Measurements from ENCODE around the gene PCSK5. TPM values are rescaled to one million over a fixed set of nuclear protein-coding genes. Genes with fewer than 3 reads are reported as not detected.
A peak's percentile ranks its signal among the peaks of the same experiment; 100 is the strongest.

The PCSK5 gene
- polyA plus RNA-seq, 2 donors, result 4.2 to 6.1 TPM

DNA sequence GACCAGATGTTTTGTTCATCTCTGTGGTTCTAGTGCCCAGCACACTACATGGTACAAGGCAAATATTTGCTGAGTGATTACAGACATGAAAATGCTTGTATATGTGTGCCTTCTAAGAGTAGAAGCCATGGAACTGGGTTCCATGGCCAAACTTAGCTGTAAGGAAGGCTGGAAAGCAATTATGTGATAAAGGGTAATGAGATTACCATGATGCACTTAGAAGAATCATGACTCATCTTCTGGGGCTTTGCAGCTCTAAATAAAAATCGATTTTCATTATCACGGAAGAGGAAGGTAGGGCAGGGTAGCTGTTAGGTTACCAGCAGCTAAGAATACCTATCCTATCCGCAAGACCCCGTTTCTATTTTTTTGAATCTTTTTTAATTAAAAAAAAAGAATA lies 475.8 kb downstream of the PCSK5 start:
- Histone ChIP-seq H3K27ac (ENCODE audit: low read depth in 2 of 2, low read length in 1 of 2) (no peak overlapping the region), H3K27me3 (ENCODE audit: control insufficient read depth in 1 of 2, insufficient read depth in 2 of 2, low read length in 2 of 2) (peaks cover 0 to 3% of the 10 kb centered on the region in 2 donors), H3K4me3 (ENCODE audit: low read depth in 1 of 2, low read length in 2 of 2) (no peak overlapping the region), H3K4me1 (ENCODE audit: control insufficient read depth in 2 of 2, insufficient read depth in 2 of 2, low read length in 1 of 2) (peaks cover 0 to 2% of the 10 kb centered on the region in 2 donors), H3K36me3 (ENCODE audit: control insufficient read depth in 2 of 2, insufficient read depth in 2 of 2, low read length in 1 of 2) (no peaks in the 10 kb centered on the region), H3K9me3 (ENCODE audit: control insufficient read depth in 2 of 2, insufficient read depth in 1 of 2, low read depth in 1 of 2, low read length in 1 of 2) (no peaks in the 10 kb centered on the region)
- WGBS, 2 donors, result 76 to 78% methylated on average over 4 of the region's 4 CpGs

DNA sequence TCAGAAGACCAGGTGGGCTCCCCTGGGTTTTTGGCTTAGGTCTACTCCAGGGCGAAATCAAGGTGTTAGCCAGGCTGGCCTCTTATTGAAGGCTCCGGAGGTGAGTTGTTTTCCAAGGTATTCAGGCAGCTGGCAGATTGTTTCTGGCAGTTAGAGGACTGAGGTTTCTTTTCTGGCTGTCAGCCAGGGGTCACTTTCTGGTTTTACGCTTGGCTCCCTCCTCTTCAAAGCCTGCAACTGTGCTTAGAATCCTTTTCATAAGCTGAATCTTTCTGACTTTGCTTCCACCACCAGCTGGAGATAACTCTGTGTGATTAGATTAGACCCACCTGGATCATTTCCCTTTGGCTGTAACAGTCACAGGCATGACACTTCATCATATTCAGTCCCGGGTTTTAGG lies 479.1 kb downstream of the PCSK5 start:
- Histone ChIP-seq H3K27me3 (ENCODE audit: control insufficient read depth in 1 of 2, insufficient read depth in 2 of 2, low read length in 2 of 2) (no peaks in the 10 kb centered on the region), H3K4me3 (ENCODE audit: low read depth in 1 of 2, low read length in 2 of 2) (no peak overlapping the region), H3K9me3 (ENCODE audit: control insufficient read depth in 2 of 2, insufficient read depth in 1 of 2, low read depth in 1 of 2, low read length in 1 of 2) (no peaks in the 10 kb centered on the region), H3K4me1 (ENCODE audit: control insufficient read depth in 2 of 2, insufficient read depth in 2 of 2, low read length in 1 of 2) (peaks cover 0 to 2% of the 10 kb centered on the region in 2 donors), H3K36me3 (ENCODE audit: control insufficient read depth in 2 of 2, insufficient read depth in 2 of 2, low read length in 1 of 2) (no peaks in the 10 kb centered on the region), H3K27ac (ENCODE audit: low read depth in 2 of 2, low read length in 1 of 2) (no peak overlapping the region)
- WGBS, 2 donors, result 44 to 55% methylated on average over 4 of the region's 4 CpGs

DNA sequence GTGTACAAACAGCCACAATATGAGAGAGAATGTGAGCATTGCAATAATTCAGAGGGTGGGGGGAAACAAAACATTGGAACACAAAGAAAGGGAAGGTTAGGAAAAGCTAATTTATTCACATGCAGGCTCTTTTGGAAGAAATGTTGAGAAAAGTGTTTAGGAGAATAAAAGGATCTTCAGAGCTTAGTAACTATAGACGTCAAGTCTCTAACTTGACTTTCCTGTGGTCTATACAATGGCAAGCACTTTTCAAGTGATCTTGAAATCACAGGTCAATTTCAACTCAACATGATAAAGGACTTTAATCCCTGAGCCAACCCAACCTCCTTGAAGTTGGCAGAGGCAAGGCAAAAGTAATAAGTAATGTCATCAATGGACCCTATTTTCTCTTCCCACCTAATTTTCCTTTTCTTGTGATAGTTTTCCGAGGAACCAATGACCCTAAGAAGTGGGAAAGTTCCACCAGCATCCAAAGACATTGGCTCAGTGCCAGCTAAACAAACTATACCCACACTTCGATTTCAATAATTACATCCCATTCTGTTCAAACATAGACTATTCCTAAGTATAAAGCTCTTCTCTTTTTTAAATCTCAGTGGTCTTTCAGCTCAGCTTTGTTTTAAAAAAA lies 480.0 kb downstream of the PCSK5 start:
- no peaks in the 10 kb centered on the region for H3K36me3 ChIP-seq (ENCODE audit: control insufficient read depth in 2 of 2, insufficient read depth in 2 of 2, low read length in 1 of 2)
- no peaks in the 10 kb centered on the region for H3K9me3 ChIP-seq (ENCODE audit: control insufficient read depth in 2 of 2, insufficient read depth in 1 of 2, low read depth in 1 of 2, low read length in 1 of 2)
- peaks cover 2% of the 10 kb centered on the region in 2 donors for H3K4me1 ChIP-seq (ENCODE audit: control insufficient read depth in 2 of 2, insufficient read depth in 2 of 2, low read length in 1 of 2)
- H3K4me3 ChIP-seq (ENCODE audit: low read depth in 1 of 2, low read length in 2 of 2), result no peak overlapping the region
- H3K27ac ChIP-seq (ENCODE audit: low read depth in 2 of 2, low read length in 1 of 2), result no peak overlapping the region
- 70 to 81% methylated on average over 3 of the region's 3 CpGs for WGBS, 2 donors
- H3K27me3 ChIP-seq (ENCODE audit: control insufficient read depth in 1 of 2, insufficient read depth in 2 of 2, low read length in 2 of 2), result no peaks in the 10 kb centered on the region

DNA sequence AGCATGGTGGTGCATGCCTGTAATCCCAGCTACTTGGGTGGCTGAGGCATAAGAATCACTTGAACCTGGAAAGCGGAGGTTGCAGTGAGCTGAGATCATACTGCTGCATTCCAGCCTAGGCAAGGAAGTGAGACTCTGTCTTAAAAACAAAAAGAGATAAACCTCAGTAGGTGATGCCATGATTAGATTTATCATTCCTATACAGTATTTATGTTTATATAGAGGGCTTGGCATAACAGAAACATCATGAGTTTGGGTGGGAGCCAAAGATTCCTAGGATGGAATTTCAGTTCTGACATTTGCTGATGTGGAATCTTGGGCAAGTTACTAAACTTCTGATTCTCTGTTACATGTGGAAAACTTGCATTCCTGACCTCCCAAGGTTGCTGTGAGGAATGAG lies 481.4 kb downstream of the PCSK5 start:
- 53 to 77% methylated on average over 1 of the region's 1 CpG for WGBS, 2 donors
- Histone ChIP-seq H3K36me3 (ENCODE audit: control insufficient read depth in 2 of 2, insufficient read depth in 2 of 2, low read length in 1 of 2) (no peaks in the 10 kb centered on the region), H3K9me3 (ENCODE audit: control insufficient read depth in 2 of 2, insufficient read depth in 1 of 2, low read depth in 1 of 2, low read length in 1 of 2) (no peaks in the 10 kb centered on the region), H3K4me3 (ENCODE audit: low read depth in 1 of 2, low read length in 2 of 2) (no peak overlapping the region), H3K27me3 (ENCODE audit: control insufficient read depth in 1 of 2, insufficient read depth in 2 of 2, low read length in 2 of 2) (no peaks in the 10 kb centered on the region), H3K27ac (ENCODE audit: low read depth in 2 of 2, low read length in 1 of 2) (no peak overlapping the region), H3K4me1 (ENCODE audit: control insufficient read depth in 2 of 2, insufficient read depth in 2 of 2, low read length in 1 of 2) (peaks cover 2% of the 10 kb centered on the region in 2 donors)

DNA sequence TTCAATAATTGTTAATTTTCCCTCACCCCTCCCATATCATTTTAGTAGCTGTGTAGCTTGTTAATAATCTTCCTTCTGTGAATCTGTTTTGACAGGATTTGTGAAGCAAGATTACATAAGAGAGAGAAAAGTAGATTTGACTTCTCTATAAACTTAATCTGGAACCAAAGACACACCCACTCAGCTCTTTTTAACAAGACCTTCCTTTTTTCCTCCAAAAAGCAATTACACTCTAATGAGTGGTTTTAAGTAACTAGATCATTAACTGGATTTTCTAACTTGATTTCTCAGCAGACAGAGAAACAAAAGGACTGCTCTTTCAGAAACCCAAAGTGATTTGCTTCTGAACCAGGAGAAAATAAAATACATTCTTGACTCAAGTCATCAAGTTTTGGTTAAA lies 481.9 kb downstream of the PCSK5 start:
- Histone ChIP-seq H3K27ac (ENCODE audit: low read depth in 2 of 2, low read length in 1 of 2) (no peak overlapping the region), H3K9me3 (ENCODE audit: control insufficient read depth in 2 of 2, insufficient read depth in 1 of 2, low read depth in 1 of 2, low read length in 1 of 2) (no peaks in the 10 kb centered on the region), H3K27me3 (ENCODE audit: control insufficient read depth in 1 of 2, insufficient read depth in 2 of 2, low read length in 2 of 2) (no peaks in the 10 kb centered on the region), H3K4me1 (ENCODE audit: control insufficient read depth in 2 of 2, insufficient read depth in 2 of 2, low read length in 1 of 2) (peaks cover 2% of the 10 kb centered on the region in 2 donors), H3K4me3 (ENCODE audit: low read depth in 1 of 2, low read length in 2 of 2) (no peak overlapping the region), H3K36me3 (ENCODE audit: control insufficient read depth in 2 of 2, insufficient read depth in 2 of 2, low read length in 1 of 2) (no peaks in the 10 kb centered on the region)

DNA sequence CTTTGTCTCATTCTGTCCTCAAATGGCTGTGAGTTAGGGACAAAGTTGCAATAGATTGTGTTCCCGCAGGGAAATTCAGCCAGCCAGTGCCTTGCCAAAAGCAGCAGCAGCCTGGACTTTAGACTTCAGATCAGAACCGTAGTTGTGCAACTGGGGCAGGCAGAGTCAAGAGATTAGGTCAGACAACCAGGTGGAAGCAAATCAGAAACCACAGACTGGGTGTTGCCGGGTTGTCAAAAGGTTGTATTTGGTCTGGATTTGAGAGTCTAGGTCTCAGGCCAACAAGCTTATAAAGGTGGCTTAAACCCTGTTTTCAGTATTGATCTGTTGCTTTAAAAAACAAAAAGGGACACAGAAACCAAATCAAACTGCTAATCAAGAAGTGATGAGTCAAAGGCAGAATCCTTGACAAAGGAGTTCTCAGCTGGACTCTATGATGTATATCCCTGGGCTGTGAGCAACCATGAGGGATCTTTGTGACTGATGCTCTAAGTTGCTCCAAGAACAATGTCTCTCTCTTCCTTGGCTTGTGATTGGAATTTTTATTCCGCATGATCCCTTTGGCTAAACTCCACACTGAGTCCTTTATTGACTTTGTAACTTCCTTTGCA lies 482.8 kb downstream of the PCSK5 start:
- H3K4me3 ChIP-seq (ENCODE audit: low read depth in 1 of 2, low read length in 2 of 2), result no peak overlapping the region
- no peaks in the 10 kb centered on the region for H3K9me3 ChIP-seq (ENCODE audit: control insufficient read depth in 2 of 2, insufficient read depth in 1 of 2, low read depth in 1 of 2, low read length in 1 of 2)
- peaks cover 2% of the 10 kb centered on the region in 2 donors for H3K4me1 ChIP-seq (ENCODE audit: control insufficient read depth in 2 of 2, insufficient read depth in 2 of 2, low read length in 1 of 2)
- 26 to 29% methylated on average over 4 of the region's 4 CpGs for WGBS, 2 donors
- no peaks in the 10 kb centered on the region for H3K36me3 ChIP-seq (ENCODE audit: control insufficient read depth in 2 of 2, insufficient read depth in 2 of 2, low read length in 1 of 2)
- peak overlapping the region; percentile 7 to 52 for H3K27ac ChIP-seq (ENCODE audit: low read depth in 2 of 2, low read length in 1 of 2)
- no peaks in the 10 kb centered on the region for H3K27me3 ChIP-seq (ENCODE audit: control insufficient read depth in 1 of 2, insufficient read depth in 2 of 2, low read length in 2 of 2)

DNA sequence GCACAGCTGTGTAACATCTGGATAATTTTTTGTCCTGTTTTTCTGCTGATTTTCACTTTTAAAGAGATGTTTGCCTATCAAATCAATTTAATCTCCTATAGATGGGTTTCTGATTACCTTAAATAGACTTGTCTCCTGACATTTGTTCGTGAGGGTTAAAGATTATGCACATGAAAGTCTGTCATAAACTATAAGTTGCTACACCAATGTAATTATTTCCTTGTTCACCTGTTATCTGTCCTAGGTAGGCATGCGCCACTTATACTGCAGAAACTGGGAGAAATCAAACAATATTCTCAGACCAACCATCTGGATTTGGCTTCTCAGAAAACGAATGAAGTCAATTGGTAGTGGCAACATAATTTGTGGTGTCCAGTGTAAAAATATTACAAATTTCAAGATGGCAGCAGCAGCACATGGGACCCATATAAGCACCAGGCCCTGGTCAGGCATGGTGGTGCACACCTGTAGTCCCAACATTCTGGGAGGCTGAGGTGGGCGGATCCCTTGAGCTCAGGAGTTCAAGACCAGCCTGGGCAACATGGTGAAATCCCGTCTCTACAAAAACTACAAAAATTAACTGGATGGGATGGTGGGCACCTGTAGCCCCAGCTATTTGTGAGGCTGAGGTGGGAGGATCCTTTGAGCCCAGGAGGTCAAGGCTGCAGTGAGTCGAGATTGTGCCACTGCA lies 483.5 kb downstream of the PCSK5 start:
- H3K4me3 ChIP-seq (ENCODE audit: low read depth in 1 of 2, low read length in 2 of 2), result no peak overlapping the region
- peaks cover 2% of the 10 kb centered on the region in 2 donors for H3K4me1 ChIP-seq (ENCODE audit: control insufficient read depth in 2 of 2, insufficient read depth in 2 of 2, low read length in 1 of 2)
- no peaks in the 10 kb centered on the region for H3K9me3 ChIP-seq (ENCODE audit: control insufficient read depth in 2 of 2, insufficient read depth in 1 of 2, low read depth in 1 of 2, low read length in 1 of 2)
- 76 to 82% methylated on average over 6 of the region's 6 CpGs for WGBS, 2 donors
- peak overlapping the region in 1 of 2 donors; percentile 27 for H3K27ac ChIP-seq (ENCODE audit: low read depth in 2 of 2, low read length in 1 of 2)
- no peaks in the 10 kb centered on the region for H3K36me3 ChIP-seq (ENCODE audit: control insufficient read depth in 2 of 2, insufficient read depth in 2 of 2, low read length in 1 of 2)
- H3K27me3 ChIP-seq (ENCODE audit: control insufficient read depth in 1 of 2, insufficient read depth in 2 of 2, low read length in 2 of 2), result no peaks in the 10 kb centered on the region

DNA sequence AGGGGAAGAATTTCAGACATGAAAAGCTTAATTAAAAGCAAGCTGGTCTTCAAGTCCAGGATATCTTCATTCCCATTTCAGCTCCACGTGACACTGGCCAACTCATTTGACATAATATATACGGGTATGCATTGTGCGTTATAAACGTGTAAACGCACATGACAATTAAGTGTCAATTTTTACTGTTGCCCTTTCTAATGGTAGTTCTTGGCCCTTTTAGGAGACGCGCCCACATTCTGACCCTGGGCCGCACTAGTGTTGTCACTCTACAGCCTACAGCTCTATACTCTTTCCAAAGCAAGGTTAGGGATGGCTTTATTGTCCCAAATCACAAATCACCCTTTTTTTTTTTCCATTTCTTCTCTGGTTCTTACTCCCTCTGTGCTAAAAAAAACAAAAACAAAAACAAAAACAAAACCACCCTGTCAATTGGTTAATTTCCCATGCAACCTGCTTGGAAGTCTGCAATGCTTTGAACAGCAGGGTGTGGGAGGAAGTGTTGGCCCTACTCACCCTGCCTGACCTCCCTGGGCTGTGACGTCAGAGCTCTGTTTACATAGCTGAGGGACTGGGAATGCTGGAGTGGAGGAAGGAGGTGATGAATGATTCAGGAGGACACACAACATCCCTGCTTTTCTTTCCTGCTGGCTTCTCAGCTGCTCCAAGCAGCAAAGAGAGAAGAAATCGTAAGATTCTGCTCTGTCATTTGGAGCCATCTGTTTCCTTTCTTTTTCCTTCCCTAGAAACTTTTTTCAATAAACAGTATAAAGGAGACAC lies 484.5 kb downstream of the PCSK5 start:
- Histone ChIP-seq H3K4me3 (ENCODE audit: low read depth in 1 of 2, low read length in 2 of 2) (no peak overlapping the region), H3K27ac (ENCODE audit: low read depth in 2 of 2, low read length in 1 of 2) (no peak overlapping the region), H3K27me3 (ENCODE audit: control insufficient read depth in 1 of 2, insufficient read depth in 2 of 2, low read length in 2 of 2) (no peaks in the 10 kb centered on the region), H3K4me1 (ENCODE audit: control insufficient read depth in 2 of 2, insufficient read depth in 2 of 2, low read length in 1 of 2) (peaks cover 0 to 2% of the 10 kb centered on the region in 2 donors), H3K36me3 (ENCODE audit: control insufficient read depth in 2 of 2, insufficient read depth in 2 of 2, low read length in 1 of 2) (no peaks in the 10 kb centered on the region), H3K9me3 (ENCODE audit: control insufficient read depth in 2 of 2, insufficient read depth in 1 of 2, low read depth in 1 of 2, low read length in 1 of 2) (no peaks in the 10 kb centered on the region)
- WGBS, 2 donors, result 76% methylated on average over 10 of the region's 10 CpGs

DNA sequence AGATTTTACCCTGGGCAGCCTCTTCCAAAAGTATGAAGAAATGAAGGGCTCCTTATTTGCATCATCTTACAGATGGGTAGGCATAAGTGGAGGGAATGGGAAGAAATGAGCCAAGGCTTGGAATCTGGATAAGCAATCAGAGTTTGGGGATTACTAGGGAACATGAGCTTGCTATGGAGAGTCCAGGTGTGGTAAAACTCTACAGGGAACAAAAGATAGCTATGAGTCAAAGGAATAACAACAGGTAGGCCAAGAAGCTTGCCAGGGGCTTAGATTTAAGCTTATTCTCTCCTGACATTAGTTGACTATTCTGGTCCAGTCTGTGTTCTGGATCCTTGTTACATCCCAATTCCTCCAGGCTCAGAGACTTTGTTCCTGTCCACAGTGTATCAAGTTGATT lies 487.3 kb downstream of the PCSK5 start:
- no peaks in the 10 kb centered on the region for H3K36me3 ChIP-seq (ENCODE audit: control insufficient read depth in 2 of 2, insufficient read depth in 2 of 2, low read length in 1 of 2)
- H3K27me3 ChIP-seq (ENCODE audit: control insufficient read depth in 1 of 2, insufficient read depth in 2 of 2, low read length in 2 of 2), result no peaks in the 10 kb centered on the region
- peaks cover 0 to 2% of the 10 kb centered on the region in 2 donors for H3K4me1 ChIP-seq (ENCODE audit: control insufficient read depth in 2 of 2, insufficient read depth in 2 of 2, low read length in 1 of 2)
- H3K9me3 ChIP-seq (ENCODE audit: control insufficient read depth in 2 of 2, insufficient read depth in 1 of 2, low read depth in 1 of 2, low read length in 1 of 2), result no peaks in the 10 kb centered on the region
- no peak overlapping the region for H3K4me3 ChIP-seq (ENCODE audit: low read depth in 1 of 2, low read length in 2 of 2)
- H3K27ac ChIP-seq (ENCODE audit: low read depth in 2 of 2, low read length in 1 of 2), result no peak overlapping the region

Measured in esophagus (tissue), 2 donors.